ENCODE data around the gene PSTPIP1.

The PSTPIP1 gene

GRCh38 chr15:77075528-77075927, 80.6 kb downstream of the PSTPIP1 start:
- no peak for DNase-seq

DNA sequence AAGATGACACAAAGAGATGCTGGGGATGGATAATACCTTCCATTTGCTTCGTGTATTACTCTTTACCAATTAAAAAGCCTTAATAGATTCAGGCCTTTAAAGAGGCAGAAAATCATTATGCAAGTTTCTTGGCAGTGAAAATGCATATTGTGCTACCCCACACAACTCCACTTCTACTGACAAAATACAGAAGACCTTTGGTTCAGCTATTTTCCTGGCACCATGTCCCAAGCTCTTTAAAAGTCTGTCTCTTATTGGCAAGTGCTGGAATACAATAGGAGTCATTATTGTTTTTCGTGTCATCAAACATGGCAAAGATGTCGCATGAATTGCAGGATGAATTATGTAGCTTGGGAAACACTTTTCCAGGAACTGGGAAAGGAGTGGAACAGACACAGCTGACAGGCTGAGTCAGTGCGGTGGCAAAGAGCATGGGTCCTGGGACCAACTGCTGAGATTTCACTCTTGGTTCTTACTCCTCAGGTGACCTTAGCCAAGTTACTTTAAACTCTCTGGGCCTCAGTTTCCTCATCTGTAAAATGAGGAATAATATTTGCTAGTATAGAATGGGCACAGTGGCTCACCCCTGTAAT, 81.5 kb downstream of the PSTPIP1 start:
- no peak for DNase-seq

DNA sequence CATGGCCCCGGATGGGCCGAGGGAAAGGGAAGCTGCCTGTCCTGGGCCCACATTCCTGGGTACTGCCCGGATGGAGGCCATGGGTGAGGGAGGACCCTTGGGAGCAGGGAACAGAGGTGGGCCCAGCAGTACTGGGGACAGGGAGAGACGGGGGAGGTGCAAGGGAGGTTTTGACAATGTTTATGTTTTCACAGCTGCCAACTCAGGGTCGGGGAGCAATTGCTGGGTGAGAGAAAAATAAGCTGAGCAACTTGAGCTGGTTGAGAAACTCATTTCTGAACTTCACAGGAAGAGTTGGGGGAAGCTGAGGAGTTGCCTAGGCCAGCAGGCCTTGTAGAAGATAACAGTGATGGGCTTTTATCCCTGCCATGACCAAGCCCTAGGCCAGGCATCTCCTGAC, 87.0 kb downstream of the PSTPIP1 start:
- DNase-seq: no peak

DNA sequence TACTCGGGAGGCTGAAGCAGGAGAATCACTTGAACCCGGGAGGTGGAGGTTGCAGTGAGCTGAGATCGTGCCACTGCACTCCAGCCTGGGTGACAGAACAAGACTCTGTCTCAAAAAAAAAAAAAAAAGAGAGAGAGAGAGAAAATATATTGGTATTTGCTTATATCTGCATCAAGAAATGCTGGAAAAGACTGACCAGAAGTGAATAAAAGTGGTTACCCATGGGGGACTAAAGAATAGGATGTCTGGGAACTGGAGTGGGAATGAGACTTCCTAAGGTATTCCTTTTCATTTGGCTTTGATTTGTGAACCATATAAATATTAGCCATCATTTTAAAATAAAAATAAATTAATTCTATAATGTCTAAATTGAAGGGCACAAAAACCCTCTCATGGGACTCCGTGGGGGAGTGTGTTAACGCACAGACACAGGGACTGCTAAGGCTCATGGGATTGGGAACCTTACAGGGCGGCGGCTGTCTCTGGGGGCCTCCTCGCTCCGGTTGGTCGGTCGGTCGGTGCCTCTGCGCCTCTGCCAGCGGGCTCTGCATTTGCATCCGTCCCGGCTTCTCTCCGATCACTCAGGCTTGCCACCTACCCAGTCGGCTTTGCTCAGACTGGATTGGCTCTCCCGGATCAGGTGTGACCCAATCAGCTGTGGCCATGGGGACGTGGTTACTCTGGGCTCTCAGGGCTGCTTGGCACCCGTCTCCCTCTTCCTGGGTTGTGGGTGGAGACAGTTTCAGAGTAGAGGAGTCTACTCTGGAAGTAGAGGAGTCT, 88.6 kb downstream of the PSTPIP1 start:
- DNase-seq: peak; percentile 45

GRCh38 chr15:77084436-77084835, 89.5 kb downstream of the PSTPIP1 start:
- no peak for DNase-seq

- DNase-seq: no peak
Observed at GRCh38 chr15:77085297-77085696, 90.4 kb downstream of the PSTPIP1 start.

Measured in stimulated activated CD4-positive, alpha-beta T cell treated with anti-CD3 and anti-CD28 coated beads, Interleukin-12 subunit alpha, Interleukin-12 subunit beta, amount 100 ng/mL, for 4 hours (primary cell).